ENCODE data around the gene PNLIPRP3. TPM values are rescaled to one million over a fixed set of nuclear protein-coding genes. Genes with fewer than 3 reads are reported as not detected.

The PNLIPRP3 gene
- total and polyA plus RNA-seq, 2 donors (not counting 1 experiment from before 2014, with no cell fraction given): not detected

DNA sequence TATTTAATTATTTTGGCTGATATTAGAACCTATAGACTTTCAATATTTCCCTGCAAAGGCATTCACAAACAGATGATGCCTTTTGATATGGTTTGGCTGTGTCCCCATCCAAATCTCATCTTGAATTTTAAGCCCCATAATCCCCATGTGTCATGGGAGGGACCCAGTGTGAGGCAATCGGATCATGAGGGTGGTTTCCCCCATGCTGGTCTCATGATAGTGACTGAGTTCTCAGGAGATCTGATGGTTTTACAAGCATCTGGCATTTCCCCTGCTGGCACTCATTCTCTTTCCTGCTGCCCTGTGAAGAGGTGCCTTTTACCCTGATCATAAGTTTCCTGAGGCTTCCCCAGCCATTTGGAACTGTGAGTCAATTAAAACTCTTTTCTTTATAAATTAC lies 9.3 kb upstream of the PNLIPRP3 start:
- no peak for DNase-seq (ENCODE audit: low read depth in 2 of 2)
- Histone ChIP-seq H3K9ac (ENCODE audit: insufficient read depth, low read length) (no peak overlapping the region), H3K79me2 (ENCODE audit: control insufficient read depth, insufficient read depth, low read length) (no peaks in the 10 kb centered on the region), H3K4me2 (ENCODE audit: extremely low read depth, insufficient read depth, low read length) (no peak overlapping the region), H3K9me3 (ENCODE audit: control insufficient read depth, insufficient read depth, low read depth, low read length) (no peaks in the 10 kb centered on the region), H3K27ac (ENCODE audit: insufficient read depth, low read length) (no peak overlapping the region), H3K4me1 (ENCODE audit: control insufficient read depth, extremely low read depth, insufficient read depth, low read length) (no peaks in the 10 kb centered on the region), H4K20me1 (ENCODE audit: control insufficient read depth, extremely low read depth, insufficient read depth, low read length) (no peaks in the 10 kb centered on the region), H3K36me3 (ENCODE audit: control insufficient read depth, insufficient read depth, low read length) (no peaks in the 10 kb centered on the region), H3K27me3 (ENCODE audit: control insufficient read depth, insufficient read depth, low read length) (no peaks in the 10 kb centered on the region), H3K4me3 (replicated peaks in 1 of 4; ENCODE audit: control extremely low read depth in 1 of 4, insufficient read depth in 1 of 4, low read depth in 3 of 4, low read length in 4 of 4) (no peak overlapping the region), H2AFZ (ENCODE audit: low read length) (no peak overlapping the region)
- TF ChIP-seq, protein P1, sequence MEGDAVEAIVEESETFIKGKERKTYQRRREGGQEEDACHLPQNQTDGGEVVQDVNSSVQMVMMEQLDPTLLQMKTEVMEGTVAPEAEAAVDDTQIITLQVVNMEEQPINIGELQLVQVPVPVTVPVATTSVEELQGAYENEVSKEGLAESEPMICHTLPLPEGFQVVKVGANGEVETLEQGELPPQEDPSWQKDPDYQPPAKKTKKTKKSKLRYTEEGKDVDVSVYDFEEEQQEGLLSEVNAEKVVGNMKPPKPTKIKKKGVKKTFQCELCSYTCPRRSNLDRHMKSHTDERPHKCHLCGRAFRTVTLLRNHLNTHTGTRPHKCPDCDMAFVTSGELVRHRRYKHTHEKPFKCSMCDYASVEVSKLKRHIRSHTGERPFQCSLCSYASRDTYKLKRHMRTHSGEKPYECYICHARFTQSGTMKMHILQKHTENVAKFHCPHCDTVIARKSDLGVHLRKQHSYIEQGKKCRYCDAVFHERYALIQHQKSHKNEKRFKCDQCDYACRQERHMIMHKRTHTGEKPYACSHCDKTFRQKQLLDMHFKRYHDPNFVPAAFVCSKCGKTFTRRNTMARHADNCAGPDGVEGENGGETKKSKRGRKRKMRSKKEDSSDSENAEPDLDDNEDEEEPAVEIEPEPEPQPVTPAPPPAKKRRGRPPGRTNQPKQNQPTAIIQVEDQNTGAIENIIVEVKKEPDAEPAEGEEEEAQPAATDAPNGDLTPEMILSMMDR (conservative IDR thresholded peaks at IDR 0.05 in 1 of 2, IDR thresholded peaks at IDR 0.05 in 1 of 2; ENCODE audit: low read depth in 1 of 2, low read length in 2 of 2): no peak
- no peak for TF ChIP-seq EZH2 (IDR thresholded peaks at IDR 0.05; ENCODE audit: low read length, missing control alignments)

DNA sequence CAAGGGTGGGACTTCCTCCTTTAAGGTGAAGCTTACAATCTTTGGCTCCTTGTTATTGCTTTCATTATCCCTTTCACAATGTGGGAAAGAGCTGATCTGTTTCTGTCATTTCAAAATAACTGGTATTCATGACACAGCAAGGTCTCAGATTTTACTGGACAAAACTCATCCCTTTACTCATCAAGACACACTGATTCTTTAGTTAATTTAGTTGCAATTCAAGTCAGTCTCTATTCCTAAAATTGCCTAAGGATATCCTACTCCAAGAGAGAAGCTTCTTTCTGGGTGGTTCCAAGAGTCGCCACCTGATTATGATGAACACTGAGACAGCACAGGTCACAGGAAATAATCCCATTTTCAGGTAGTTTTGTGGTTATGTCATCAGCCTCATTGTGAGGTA lies 5.8 kb upstream of the PNLIPRP3 start:
- no peak for DNase-seq (ENCODE audit: low read depth in 2 of 2)
- Histone ChIP-seq H3K27me3 (ENCODE audit: control insufficient read depth, insufficient read depth, low read length) (no peaks in the 10 kb centered on the region), H3K4me2 (ENCODE audit: extremely low read depth, insufficient read depth, low read length) (no peak overlapping the region), H2AFZ (ENCODE audit: low read length) (no peak overlapping the region), H3K9ac (ENCODE audit: insufficient read depth, low read length) (no peak overlapping the region), H3K9me3 (ENCODE audit: control insufficient read depth, insufficient read depth, low read depth, low read length) (no peaks in the 10 kb centered on the region), H3K27ac (ENCODE audit: insufficient read depth, low read length) (no peak overlapping the region), H3K4me3 (replicated peaks in 1 of 4; ENCODE audit: control extremely low read depth in 1 of 4, insufficient read depth in 1 of 4, low read depth in 3 of 4, low read length in 4 of 4) (no peak overlapping the region), H4K20me1 (ENCODE audit: control insufficient read depth, extremely low read depth, insufficient read depth, low read length) (no peaks in the 10 kb centered on the region), H3K36me3 (ENCODE audit: control insufficient read depth, insufficient read depth, low read length) (no peaks in the 10 kb centered on the region), H3K79me2 (ENCODE audit: control insufficient read depth, insufficient read depth, low read length) (no peaks in the 10 kb centered on the region), H3K4me1 (ENCODE audit: control insufficient read depth, extremely low read depth, insufficient read depth, low read length) (no peaks in the 10 kb centered on the region)
- no peak for TF ChIP-seq EZH2 (IDR thresholded peaks at IDR 0.05; ENCODE audit: low read length, missing control alignments)
- TF ChIP-seq, protein P1 (conservative IDR thresholded peaks at IDR 0.05 in 1 of 2, IDR thresholded peaks at IDR 0.05 in 1 of 2; ENCODE audit: low read depth in 1 of 2, low read length in 2 of 2): no peak

- Histone ChIP-seq H3K4me3 (replicated peaks in 1 of 4; ENCODE audit: control extremely low read depth in 1 of 4, insufficient read depth in 1 of 4, low read depth in 3 of 4, low read length in 4 of 4) (no peak overlapping the region), H3K4me2 (ENCODE audit: extremely low read depth, insufficient read depth, low read length) (no peak overlapping the region), H4K20me1 (ENCODE audit: control insufficient read depth, extremely low read depth, insufficient read depth, low read length) (no peaks in the 10 kb centered on the region), H3K79me2 (ENCODE audit: control insufficient read depth, insufficient read depth, low read length) (no peaks in the 10 kb centered on the region), H3K27ac (ENCODE audit: insufficient read depth, low read length) (no peak overlapping the region), H3K4me1 (ENCODE audit: control insufficient read depth, extremely low read depth, insufficient read depth, low read length) (no peaks in the 10 kb centered on the region), H3K27me3 (ENCODE audit: control insufficient read depth, insufficient read depth, low read length) (no peaks in the 10 kb centered on the region), H3K36me3 (ENCODE audit: control insufficient read depth, insufficient read depth, low read length) (no peaks in the 10 kb centered on the region), H2AFZ (ENCODE audit: low read length) (no peak overlapping the region), H3K9ac (ENCODE audit: insufficient read depth, low read length) (no peak overlapping the region), H3K9me3 (ENCODE audit: control insufficient read depth, insufficient read depth, low read depth, low read length) (no peaks in the 10 kb centered on the region)
- DNase-seq (ENCODE audit: low read depth in 2 of 2): no peak
- no peak for TF ChIP-seq EZH2 (IDR thresholded peaks at IDR 0.05; ENCODE audit: low read length, missing control alignments)
These were observed 1.8 kb downstream of the PNLIPRP3 start for GRCh38 chr10:116429288-116429977.

Measured in fibroblast of lung (primary cell).